Measurements from ENCODE around the gene HGFAC.

The HGFAC gene

DNA sequence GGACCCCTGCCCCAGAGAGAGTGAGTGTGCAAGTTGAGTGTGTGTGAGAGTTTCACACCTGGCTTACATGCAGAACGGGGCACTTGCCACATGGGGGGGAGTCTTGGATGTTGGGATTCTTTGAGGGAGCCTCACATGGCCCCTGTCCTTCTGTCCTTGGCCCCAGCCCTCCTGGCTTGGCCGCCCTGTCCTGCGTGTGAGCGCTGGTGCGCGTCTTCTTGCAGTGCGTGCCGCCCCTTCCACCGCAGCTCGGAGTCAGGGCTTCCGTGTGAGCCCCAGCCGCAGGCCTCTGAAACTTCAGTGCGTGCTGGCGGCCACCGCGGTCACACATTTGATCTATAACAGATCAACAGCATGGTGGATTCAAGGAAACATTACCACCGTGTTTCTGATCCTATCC, 30.1 kb upstream of the HGFAC start:
- no peak for DNase-seq

- DNase-seq: no peak
Measured at GRCh38 chr4:3412257-3413020, 29.3 kb upstream of the HGFAC start.

DNA sequence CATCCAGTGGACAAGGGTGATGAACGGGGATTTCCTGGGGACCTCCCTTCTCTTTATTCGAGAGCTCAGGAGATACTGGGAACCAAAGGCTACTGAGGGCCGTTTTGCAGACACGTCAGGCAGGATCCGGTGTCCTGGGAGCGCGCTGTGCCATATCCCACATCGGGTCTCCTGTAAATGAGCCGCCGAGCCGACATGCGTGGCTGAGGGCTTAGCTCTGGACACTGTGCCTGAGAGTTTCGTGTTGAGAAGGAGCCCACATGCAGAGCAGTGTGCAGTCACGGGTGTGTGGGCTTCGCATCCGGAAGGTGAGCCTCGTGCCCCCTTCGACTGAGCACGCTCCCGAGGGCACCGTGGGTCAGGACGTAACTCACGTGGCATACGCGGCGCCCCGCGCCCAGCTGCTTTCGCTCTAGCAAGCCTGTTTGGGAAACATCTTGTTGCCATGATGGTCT, 28.5 kb upstream of the HGFAC start:
- no peak for DNase-seq

GRCh38 chr4:3413675-3414420, 27.9 kb upstream of the HGFAC start:
- no peak for DNase-seq

DNA sequence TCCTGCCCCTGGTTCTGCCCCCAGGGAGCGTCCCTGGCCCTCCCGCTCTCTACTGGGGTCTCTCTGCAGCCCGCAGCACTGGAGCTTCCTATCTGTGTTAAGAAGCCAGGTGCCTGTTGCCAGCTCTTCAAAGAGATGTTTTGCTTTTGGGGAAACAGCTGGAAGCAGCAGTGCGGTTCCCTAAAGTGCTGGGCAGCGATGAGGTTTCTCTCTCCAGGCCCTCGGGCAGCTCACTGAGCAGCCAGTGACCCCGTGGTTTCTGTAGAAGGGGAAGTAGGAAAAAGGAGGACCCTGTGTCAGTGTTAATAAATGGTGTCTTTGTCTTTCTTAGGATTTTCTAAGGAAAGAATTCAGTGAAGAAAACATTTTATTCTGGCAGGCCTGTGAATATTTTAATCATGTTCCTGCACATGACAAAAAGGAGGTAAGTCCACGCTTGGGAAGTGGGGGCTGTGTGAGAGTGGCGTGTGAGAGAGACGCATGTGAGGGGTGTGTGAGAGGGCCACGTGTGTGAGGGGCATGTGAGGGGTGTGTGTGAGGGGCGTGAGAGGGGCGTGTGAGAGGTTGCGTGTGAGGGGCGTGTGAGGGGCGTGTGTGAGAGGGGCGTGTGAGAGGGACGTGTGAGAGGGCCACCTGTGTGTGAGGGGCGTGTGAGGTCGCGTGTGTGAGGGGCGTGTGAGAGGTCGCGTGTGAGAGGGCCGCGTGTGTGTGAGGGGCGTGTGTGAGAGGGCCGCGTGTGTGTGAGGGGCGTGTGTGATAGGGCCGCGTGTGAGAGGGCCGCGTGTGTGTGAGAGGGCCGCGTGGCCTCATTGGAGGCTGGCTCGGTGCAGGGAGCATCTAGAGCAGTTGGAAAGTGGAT, 27.1 kb upstream of the HGFAC start:
- no peak for DNase-seq

GRCh38 chr4:3415471-3416141, 26.2 kb upstream of the HGFAC start:
- DNase-seq: no peak

DNA sequence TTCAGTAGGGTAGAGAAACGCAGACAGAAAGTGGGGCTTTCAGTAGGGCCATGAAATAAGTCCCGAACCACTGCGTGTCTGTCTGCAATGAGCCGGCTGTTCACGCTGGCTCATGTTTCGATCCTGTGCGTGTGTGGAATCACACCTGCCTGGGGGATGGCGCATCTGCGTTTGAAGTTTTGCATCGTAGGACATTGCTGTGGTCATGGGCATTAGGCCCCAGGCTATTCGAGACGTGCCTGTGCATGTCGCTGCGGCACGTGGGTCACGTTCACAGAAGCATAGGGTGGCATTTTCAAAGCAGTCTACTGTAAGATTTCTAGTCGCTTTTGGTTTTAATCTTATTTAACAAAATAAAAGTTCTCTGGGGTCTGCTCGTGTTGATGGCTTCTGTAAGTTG, 25.5 kb upstream of the HGFAC start:
- DNase-seq: no peak

DNA sequence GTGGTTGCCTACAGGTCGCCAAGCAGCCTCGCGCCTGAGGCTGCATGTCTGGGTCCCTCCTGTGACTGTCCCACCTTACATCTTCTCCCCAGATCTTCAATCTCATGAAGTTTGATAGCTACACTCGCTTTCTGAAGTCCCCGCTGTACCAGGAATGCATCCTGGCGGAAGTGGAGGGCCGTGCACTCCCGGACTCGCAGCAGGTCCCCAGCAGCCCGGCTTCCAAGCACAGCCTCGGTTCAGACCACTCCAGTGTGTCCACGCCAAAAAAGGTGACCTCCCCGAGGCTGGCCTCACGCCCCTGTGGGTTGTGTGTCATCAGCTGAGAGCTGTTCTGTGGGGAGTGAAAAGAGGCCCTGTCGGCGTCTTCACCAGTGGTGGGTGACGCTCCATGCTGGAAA, 24.9 kb upstream of the HGFAC start:
- DNase-seq: no peak

DNA sequence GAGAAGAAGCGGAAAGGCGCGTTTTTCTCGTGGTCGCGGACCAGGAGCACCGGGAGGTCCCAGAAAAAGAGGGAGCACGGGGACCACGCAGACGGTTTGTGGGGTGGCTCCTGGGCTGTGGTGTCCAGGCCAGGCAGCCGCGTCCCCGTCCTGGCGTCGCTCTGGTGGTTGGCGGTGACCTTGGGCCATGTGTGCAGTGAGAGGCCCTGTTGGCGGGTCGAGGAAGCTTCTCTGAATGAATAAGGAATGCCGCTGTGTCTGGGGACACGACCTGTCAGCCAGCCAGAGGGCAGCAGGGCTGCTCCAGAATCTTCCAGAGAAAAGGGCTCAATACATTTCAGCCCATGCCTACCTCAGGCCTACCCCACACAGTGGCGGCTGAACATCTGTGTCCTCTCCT, 24.3 kb upstream of the HGFAC start:
- DNase-seq: no peak

DNA sequence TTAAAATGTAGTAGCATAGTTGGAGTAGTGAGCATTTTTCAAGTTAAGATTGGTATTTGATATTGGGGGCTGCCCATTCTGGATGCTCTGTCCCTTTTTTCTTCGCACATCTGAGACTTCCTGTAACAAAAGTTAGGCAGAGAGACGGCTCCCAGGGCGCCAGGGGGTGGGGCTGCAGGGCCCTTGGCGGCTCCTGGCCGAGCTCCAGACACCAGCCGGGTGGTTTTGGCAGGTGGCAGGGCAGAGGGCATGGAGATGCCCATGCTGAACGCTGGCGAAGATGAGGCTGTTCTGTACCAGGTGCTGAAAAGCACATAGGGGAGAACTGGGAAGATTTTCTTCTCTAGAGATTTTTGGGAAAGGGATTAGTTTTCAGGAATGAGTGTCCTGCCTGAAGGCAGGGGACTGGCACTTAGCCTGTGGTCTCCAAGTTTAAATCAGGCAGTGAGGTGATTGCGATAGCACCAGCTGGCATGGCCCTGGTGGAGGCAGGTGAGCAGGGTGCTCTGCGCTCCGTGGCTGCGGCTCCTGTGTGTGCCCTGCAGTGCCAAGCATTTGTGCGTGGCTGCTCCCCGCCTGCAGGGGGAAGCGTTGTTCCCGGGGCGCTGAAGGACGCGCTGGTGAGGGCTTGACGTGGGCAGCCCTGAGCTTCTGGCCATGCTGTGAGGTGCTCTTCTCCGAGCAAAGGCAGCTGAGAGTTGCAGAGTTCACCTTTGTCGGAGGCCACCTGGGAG, 23.6 kb upstream of the HGFAC start:
- no peak for DNase-seq

DNA sequence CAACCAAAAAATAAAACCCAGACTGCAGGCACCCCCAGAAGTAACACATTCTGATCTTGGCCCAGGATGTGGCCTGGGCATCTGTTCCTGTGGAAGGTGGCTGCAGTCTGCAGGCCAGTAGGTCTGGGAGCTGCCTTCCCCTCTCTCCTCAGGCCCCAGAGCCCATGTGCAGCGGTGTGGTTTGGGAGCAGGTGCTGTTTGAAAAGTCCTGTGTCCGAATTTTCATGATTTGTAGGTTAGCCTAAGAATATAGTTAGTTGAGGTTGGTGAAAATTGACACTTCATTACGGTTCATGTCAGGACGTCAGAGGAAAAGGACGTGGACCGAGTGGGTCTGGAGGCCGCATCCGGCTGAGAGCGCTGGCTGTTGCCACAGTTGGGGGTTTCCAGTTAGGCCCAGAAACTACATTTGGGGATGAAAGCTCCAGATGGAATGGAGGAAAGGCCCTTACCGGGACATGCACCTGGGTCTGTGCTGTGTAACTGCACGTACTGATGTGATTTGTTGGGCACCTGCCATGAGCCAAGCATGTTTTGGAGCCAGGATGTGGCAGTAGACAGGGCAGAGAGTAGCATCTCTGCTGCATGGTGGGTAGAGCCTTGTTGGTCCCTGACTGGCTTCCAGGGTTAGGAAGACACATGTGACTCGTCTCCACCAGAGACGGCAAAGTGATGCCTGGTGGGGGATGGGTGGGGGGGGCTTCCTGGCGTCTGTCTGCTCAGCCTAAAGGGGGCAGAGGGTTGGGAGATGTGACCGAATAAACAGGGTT, 21.7 kb upstream of the HGFAC start:
- no peak for DNase-seq

- no peak for DNase-seq
Measured at GRCh38 chr4:3420606-3420955, 21.2 kb upstream of the HGFAC start.

DNA sequence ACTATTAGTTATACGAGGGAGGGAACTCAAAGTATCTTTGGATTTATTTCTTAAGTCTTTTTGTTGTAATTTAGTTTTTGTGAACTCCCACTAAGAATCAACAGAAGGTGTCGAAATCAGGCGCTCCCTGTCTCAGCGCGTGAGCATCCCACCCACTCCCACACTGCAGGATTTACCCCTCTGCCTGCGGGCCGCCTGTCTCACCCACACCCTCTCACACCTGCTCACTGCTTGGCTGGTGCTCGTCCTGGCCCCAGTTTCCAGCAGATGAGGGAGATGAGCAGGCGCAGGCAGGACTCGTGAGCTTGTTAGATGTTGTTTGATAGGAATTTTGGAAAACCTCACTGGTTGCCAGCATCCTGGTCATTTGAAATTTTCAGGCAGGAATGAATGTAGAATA, 20.8 kb upstream of the HGFAC start:
- DNase-seq: no peak

GRCh38 chr4:3421470-3421869, 20.3 kb upstream of the HGFAC start:
- DNase-seq: no peak

GRCh38 chr4:3422241-3422801, 19.4 kb upstream of the HGFAC start:
- no peak for DNase-seq

DNA sequence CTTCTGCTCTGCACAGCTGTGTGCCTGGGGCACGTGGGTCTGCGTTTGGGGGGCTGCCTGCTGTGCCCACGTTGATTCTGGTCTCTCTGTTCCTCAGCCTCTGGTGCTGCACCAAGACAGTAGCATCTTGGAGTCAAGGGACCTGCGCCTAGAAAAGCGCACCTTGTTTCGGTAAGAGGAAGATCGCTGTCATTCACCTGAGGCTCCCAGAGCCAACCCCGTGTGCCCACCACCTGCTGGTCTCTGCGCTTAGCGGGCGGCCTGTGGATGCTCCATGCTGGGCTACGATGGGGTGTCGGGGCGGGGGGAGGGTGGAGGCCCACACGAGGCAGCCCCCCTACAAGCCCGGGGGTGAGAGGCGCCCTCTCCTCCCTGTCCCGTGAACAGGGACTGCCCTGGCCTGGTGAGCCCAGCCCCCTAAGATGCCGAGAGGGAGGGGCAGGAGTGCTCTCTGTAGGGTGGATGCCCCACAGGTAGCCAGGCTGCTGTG, 18.9 kb upstream of the HGFAC start:
- no peak for DNase-seq

DNA sequence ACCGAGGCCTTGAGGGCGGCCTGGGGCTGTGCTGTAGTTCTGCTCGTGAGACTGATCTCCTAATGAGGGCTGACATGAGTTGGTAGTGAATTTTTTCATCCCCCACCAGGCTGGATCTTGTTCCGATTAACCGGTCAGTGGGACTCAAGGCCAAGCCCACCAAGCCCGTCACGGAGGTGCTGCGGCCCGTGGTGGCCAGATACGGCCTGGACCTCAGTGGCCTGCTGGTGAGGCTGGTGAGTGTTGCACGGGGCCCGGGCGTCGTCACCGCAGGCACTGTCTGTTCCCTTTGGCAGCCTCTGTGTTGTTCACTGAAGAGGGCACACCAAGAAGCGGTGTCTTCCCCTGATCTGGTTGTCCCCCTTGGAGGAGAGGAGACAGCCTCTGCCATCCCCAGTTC, 18.4 kb upstream of the HGFAC start:
- no peak for DNase-seq

- no peak for DNase-seq
Measured at GRCh38 chr4:3423952-3424351, 17.8 kb upstream of the HGFAC start.

GRCh38 chr4:3424522-3425095, 17.2 kb upstream of the HGFAC start:
- DNase-seq: no peak

DNA sequence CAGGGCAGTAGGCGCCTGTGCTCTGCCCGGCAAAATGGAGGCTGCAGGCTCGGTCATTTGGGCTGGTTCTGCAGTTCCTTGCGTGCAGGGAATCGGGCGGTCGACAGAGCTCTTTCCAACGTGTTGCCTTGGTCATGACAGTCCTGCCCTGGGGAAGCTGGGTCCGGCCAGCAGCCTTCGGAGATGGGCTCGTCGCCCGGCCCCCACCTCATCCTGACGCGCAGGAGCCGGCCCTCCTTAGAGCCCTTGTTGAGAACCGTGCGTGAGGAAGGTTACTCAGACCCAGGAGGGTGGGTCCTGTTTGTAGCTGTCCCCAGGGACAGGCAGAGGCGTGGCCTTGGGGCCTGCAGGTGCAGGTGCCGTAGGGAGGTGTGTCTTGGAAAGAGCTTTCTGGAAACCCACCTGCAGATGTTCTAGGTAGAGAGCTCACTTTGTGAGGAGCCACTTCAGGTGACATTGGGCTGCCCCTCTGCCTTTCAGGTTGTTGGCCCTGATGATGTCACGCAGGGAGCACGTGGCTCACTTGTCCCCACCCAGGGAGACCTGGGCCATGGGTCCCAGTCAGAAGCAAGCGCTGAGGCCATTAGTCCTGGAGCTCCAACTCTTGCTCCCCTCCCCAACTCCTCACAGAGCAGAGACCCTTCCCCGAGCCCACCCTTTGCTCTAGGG, 15.2 kb upstream of the HGFAC start:
- no peak for DNase-seq
